ENCODE measurements around the gene LRRC59. TPM values are rescaled to one million over a fixed set of nuclear protein-coding genes. Genes with fewer than 3 reads are reported as not detected.

The LRRC59 gene
- total RNA-seq, 1 donor from 2014 or later, result 113 TPM

DNA sequence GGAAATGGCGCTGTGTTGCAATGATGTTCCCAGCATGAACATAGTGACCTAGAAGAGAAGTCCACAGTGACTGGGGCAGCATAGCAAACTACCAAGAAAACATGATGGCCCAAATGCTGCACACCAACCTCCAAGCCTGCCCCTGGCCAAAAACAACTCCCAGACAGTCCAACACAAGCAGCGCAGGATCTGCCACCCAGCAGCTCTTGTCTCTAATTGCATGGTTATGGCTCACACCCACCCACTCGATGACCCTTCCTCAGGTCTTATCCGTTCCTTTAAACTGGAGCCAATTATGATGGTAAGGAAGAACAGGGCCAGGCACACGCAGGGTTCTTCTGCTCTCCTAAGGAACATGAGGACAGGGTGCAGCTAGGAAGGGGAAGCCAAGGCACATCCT, 27.3 kb downstream of the LRRC59 start:
- intact Hi-C loops (cut with micrococcal nuclease), result no loop called here
- Mint-ChIP-seq H3K4me1 (peaks cover 32% of the 10 kb centered on the region), H3K4me3 (peak overlapping the region; percentile 34), H3K27ac (no peak overlapping the region), H3K9me3 (no peaks in the 10 kb centered on the region), H3K36me3 (ENCODE audit: low read depth) (peaks cover 58% of the 10 kb centered on the region), H3K27me3 (no peaks in the 10 kb centered on the region)
- no peak for DNase-seq

DNA sequence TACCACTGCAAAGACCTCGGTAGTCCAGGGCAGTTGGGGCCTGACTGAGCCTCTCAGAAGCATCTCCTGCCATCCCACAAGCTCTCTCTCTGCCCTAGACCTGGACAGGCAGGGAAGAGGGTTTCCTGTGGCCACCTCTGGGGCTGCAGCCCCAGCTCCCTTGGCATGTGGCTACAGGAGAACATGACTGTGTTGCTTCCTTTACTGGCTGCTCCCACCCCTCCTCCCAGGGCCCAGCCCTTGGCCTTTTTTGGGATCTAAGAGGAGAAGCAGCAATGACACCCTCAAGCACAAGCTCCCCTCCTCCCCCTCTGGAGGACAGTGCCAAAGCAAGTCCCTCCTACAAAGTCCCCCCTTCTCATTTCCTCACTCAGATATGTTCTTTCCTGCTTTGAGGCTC, 29.9 kb downstream of the LRRC59 start:
- H3K4me1 Mint-ChIP-seq, result peaks cover 25% of the 10 kb centered on the region
- intact Hi-C loops (cut with micrococcal nuclease), result no loop called here
- H3K27me3 Mint-ChIP-seq, result no peaks in the 10 kb centered on the region
- H3K27ac Mint-ChIP-seq, result peak overlapping the region; percentile 32
- no peak for DNase-seq
- H3K9me3 Mint-ChIP-seq, result no peaks in the 10 kb centered on the region
- H3K4me3 Mint-ChIP-seq, result no peak overlapping the region
- peaks cover 48% of the 10 kb centered on the region for H3K36me3 Mint-ChIP-seq (ENCODE audit: low read depth)

DNA sequence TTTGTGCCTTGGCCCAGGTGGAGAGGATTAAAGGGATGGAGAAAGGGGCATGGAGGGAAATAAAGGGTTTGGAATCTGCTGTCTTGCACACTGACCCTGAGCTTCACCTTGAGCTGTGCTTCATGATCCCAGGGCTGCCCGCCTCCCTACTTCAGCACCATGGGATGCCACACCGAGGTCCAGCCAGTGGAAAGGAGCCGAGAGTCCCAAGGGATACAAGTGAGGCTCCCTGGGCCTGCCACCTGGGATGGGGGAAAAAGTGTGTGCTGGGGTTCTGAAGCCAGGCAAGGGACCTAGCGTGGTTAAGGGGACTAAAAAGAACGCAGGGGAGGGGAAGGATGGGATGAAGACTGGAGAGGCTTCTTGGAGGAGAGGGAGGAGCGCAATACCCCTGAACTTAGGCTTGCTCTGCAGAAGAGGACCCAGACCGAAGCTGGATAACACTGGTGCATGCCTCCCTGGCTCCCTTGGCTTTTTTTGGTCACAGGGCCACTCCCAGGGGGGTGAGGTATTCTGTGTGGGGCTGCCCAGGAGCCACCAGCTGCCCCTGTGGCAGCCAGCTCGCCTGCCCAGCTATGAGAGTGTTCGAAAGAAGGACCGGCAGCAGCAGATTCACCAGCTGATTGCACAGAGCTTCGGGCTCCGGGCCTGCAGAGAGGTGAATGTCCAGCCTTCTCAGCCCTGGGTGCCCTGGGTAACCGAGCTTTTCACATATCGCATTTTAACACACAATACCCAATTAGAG, 31.5 kb downstream of the LRRC59 start:
- Mint-ChIP-seq H3K9me3 (no peaks in the 10 kb centered on the region), H3K4me1 (peaks cover 17% of the 10 kb centered on the region), H3K27ac (no peak overlapping the region), H3K4me3 (no peak overlapping the region), H3K36me3 (ENCODE audit: low read depth) (peaks cover 41% of the 10 kb centered on the region), H3K27me3 (no peaks in the 10 kb centered on the region)
- intact Hi-C loops (cut with micrococcal nuclease), result no loop called here
- no peak for DNase-seq

DNA sequence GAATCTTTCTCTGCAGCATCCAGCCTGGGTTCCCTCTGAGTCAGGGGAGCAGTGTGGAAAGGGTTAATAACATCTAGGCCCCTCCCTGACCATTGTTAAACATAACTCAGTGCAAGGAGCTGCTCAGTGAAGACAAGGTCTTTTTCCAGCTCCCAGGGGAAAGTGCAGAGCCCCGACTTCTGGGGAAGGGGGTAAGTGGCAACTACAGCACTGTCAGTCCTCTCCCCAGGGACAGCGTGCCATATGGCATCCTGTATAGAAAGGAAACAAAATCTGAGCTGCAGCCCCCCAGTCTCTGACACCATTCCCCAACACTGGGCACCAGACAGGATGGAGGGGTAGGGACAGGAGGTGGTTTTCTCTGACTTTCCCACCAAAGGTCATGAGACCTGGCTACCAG, 32.2 kb downstream of the LRRC59 start:
- intact Hi-C loops (cut with micrococcal nuclease), result no loop called here
- H3K27me3 Mint-ChIP-seq, result no peaks in the 10 kb centered on the region
- H3K36me3 Mint-ChIP-seq (ENCODE audit: low read depth), result peaks cover 37% of the 10 kb centered on the region
- H3K4me1 Mint-ChIP-seq, result peaks cover 15% of the 10 kb centered on the region
- no peak overlapping the region for H3K4me3 Mint-ChIP-seq
- no peak overlapping the region for H3K27ac Mint-ChIP-seq
- DNase-seq, result no peak
- H3K9me3 Mint-ChIP-seq, result no peaks in the 10 kb centered on the region

DNA sequence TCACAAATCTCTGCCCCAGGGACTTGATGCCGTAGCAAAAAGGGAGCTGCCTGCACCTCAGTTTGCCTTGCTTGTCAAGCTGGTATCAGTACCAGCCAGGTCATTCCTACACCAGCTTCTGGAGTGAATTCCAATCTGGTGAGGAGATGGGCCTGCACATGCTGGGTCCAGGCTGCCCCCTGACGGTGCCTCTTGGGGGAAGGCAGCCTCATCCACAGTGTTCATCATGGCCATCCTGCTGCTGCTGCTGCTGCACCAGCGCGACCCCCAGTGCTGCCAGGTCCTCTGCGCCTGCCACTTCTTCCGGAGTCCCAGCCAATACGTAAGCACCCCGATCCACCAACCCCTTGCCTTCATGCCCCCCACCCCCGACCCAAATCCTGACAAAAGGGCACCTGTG, 32.6 kb downstream of the LRRC59 start:
- Mint-ChIP-seq H3K4me3 (no peak overlapping the region), H3K36me3 (ENCODE audit: low read depth) (peaks cover 33% of the 10 kb centered on the region), H3K27me3 (no peaks in the 10 kb centered on the region), H3K9me3 (no peaks in the 10 kb centered on the region), H3K27ac (no peak overlapping the region), H3K4me1 (peaks cover 15% of the 10 kb centered on the region)
- DNase-seq, result no peak
- intact Hi-C loops (cut with micrococcal nuclease), result loop anchor here (5.0 kb wide), 1 partner anchor 33 kb away; the partner anchor contains the start of gene LRRC59

DNA sequence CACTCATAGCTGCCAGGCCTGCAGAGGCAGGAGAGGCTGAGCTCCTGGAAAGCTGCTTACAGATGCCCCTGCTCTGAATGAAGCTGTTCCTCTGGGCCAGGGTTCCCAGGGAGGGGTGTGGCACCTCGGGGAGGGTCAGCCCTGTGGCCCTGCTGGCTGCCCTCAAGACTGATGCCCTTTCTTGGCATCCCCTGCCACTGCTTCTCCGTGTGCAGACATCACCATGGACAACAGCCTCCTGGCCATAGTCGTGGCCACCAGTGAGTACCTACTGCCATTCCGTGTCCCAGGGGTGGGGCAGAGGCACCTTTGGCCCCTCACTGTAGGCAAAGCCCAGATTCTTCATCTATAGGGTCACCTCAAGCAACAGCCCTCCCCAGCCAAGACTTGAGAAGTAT, 33.3 kb downstream of the LRRC59 start:
- intact Hi-C loops (cut with micrococcal nuclease), result loop anchor here (5.0 kb wide), 1 partner anchor 33 kb away; the partner anchor contains the start of gene LRRC59
- H3K27ac Mint-ChIP-seq, result peak overlapping the region; percentile 45
- H3K36me3 Mint-ChIP-seq (ENCODE audit: low read depth), result peaks cover 30% of the 10 kb centered on the region
- H3K4me3 Mint-ChIP-seq, result no peak overlapping the region
- no peaks in the 10 kb centered on the region for H3K9me3 Mint-ChIP-seq
- DNase-seq, result no peak
- H3K27me3 Mint-ChIP-seq, result no peaks in the 10 kb centered on the region
- peaks cover 15% of the 10 kb centered on the region for H3K4me1 Mint-ChIP-seq

DNA sequence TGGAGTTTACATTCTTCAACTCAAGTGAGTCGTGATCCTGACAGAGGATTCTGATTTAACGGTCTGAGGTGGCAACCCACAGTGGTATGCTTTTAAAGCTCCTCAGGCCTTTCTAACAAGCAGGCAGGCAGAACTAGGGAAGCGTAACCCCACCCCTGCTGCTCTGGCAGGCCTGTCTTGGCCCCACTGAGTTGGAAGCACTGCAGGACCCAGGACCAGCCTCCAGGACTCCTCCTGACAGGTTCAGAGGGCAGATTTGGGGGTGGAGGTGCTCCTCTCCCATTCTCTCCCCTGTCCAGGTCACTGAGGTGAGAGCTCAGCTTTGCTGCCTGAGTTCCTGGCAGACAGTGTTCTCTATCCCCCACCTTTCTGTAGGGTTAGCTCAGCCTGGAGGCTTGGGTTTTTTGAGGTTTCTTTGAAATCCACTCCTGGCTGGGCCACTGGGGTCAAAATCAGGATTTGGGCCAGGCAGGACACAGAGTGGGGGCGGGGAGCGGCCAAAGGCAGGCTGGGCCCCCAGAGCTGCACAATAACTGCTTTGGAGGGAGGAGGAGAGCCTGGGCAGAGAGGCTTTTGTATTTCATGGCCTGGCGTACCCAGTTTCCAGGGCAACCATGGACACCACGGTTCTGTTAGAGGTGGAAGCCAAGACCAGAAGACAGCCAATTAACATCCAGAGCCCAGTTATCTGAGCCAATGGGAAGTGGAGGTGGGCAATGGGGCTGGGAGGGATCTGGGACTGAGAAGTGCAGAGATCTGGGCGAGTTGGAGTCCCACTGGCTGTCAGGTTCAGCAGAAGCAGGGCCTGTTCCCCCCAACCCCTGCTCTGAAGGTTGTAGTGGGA, 33.9 kb downstream of the LRRC59 start:
- Mint-ChIP-seq H3K4me3 (no peak overlapping the region), H3K27ac (peak overlapping the region; percentile 45), H3K27me3 (no peaks in the 10 kb centered on the region), H3K4me1 (peaks cover 15% of the 10 kb centered on the region), H3K36me3 (ENCODE audit: low read depth) (peaks cover 29% of the 10 kb centered on the region), H3K9me3 (no peaks in the 10 kb centered on the region)
- intact Hi-C loops (cut with micrococcal nuclease), result loop anchor here (5.0 kb wide), 1 partner anchor 34 kb away; the partner anchor contains the start of gene LRRC59
- DNase-seq, result no peak

DNA sequence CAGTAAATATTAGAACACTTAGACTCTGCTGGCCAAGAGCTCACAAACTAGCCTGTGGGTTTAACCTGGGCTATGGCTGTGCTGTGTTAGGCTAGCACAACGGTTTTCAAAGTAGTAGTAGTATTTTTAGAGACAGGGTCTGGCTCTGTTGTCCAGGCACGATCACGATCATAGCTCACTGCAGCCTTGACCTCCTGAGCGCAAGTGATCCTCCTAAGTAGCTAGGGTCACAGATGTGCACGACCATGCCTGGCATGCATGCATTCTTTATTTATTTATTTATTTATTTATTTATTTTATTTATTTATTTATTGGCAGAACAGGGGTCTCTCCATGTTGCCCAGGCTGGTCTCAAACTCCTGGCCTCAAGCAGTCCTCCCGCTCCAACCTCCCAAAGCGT, 34.7 kb downstream of the LRRC59 start:
- H3K27ac Mint-ChIP-seq, result peak overlapping the region; percentile 17
- H3K4me3 Mint-ChIP-seq, result no peak overlapping the region
- DNase-seq, result no peak
- no peaks in the 10 kb centered on the region for H3K9me3 Mint-ChIP-seq
- peaks cover 15% of the 10 kb centered on the region for H3K4me1 Mint-ChIP-seq
- H3K36me3 Mint-ChIP-seq (ENCODE audit: low read depth), result peaks cover 27% of the 10 kb centered on the region
- H3K27me3 Mint-ChIP-seq, result no peaks in the 10 kb centered on the region
- intact Hi-C loops (cut with micrococcal nuclease), result loop anchor here (1.0 to 5.0 kb wide), 2 partner anchors 16 to 35 kb away; partner anchors contain the start of genes LRRC59 and XYLT2

DNA sequence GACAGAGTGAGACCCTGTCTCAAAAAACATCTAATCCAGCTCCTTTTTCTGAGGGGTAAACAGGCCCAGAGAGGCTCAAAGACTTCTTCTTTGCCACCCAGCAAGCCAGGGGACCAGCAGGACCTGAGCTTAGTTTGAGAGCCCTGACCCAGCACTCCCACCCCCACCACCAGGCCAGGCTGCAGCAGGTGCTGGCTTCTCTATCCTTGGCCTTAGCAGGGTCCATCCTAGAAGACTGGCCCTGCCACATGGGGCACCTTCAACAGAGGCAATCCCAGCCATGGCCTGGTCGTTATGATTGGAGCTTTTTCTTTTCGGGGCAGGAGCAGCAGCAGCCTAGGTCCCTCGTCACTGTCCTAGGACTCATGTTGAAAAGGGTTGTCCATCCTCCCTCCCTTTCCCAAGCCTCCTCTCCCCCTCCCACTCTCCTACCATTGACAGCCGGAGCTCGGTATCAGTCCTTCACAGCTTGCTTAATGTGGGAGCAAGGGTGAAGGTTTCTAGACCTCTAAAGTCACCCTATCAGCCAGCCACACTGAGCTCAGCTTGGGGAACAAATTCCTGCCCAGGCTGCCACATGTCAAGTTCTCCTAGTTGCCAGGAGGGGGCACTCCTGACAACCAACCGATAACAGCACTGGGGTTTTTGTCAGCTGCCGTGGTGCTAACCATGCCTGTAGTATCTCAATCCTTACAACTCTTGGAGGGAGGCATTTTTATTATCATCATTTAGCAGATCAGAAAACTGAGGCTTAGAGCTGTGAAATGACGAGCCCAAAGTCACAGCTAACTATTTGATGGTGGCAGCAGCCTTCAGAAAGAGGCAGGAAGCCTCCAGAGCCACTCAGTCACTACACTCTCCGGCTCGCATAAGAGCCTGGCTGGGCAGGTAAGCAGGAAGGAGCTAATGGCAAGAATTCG, 35.5 kb downstream of the LRRC59 start:
- no peaks in the 10 kb centered on the region for H3K27me3 Mint-ChIP-seq
- H3K9me3 Mint-ChIP-seq, result no peaks in the 10 kb centered on the region
- intact Hi-C loops (cut with micrococcal nuclease), result loop anchor here (1.0 to 5.0 kb wide), 2 partner anchors 16 to 35 kb away; partner anchors contain the start of genes LRRC59 and XYLT2
- H3K36me3 Mint-ChIP-seq (ENCODE audit: low read depth), result peaks cover 23% of the 10 kb centered on the region
- no peak overlapping the region for H3K4me3 Mint-ChIP-seq
- H3K27ac Mint-ChIP-seq, result peak overlapping the region; percentile 80
- peak; percentile 86 for DNase-seq
- H3K4me1 Mint-ChIP-seq, result peaks cover 14% of the 10 kb centered on the region

DNA sequence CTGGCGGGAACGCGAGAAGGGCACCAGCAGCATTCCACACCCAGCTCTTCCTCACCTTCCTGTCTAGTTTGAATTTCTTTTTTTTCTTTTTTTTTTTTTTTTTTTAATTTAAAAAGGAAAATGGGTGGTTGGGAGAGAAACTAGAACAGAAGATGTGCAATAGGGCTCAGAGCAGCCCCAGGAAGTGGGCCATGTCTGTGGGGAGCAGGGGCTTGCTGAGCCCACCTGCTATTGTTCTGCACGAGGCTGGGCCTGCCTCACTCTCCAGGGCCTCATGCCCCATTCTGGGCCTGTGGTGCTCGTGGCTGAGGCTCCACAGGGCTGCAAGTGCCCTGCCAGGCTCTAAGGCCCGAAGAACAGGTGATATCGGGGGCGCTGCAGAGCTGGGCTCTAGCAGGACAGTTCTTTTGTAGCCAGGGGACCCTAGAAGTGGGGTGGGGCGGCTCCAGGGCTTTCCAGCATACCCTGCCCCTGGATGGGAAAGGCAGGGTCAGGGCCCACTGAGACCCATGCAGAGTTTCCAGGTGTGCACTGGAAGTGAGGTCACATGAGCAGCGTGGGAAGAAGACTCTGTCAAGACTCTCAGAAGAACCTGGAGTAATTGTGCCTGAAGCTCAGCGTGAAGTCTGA, 36.7 kb downstream of the LRRC59 start:
- no peak for DNase-seq
- no peak overlapping the region for H3K27ac Mint-ChIP-seq

DNA sequence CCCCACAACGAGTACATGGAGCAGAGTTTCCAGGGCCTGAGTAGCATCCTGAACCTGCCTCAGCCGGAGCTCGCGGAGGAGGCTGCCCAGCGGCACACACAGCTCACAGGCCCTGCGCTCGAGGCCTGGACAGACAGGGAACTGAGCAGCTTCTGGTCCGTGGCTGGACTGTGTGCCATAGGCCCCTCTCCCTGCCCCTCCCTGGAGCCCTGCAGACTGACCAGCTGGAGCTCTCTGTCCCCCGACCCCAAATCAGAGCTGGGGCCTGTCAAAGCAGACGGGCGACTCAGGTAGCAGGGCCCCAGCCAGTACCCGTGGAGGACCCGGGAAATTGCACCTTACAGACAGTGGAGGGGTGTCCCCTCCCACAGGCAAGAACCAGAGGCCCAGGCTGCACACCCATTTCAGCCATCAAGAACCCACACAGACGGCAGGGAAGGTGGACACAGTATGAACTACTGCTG, 37.3 kb downstream of the LRRC59 start:
- peaks cover 23% of the 10 kb centered on the region for H3K36me3 Mint-ChIP-seq (ENCODE audit: low read depth)
- intact Hi-C loops (cut with micrococcal nuclease), result loop anchor here (5.0 kb wide), 1 partner anchor 37 kb away; the partner anchor contains the start of gene LRRC59
- DNase-seq, result no peak
- H3K27ac Mint-ChIP-seq, result no peak overlapping the region
- no peaks in the 10 kb centered on the region for H3K9me3 Mint-ChIP-seq
- H3K4me1 Mint-ChIP-seq, result peaks cover 10% of the 10 kb centered on the region
- H3K4me3 Mint-ChIP-seq, result no peak overlapping the region
- H3K27me3 Mint-ChIP-seq, result no peaks in the 10 kb centered on the region

More for the DNA sequence above, 36.7 kb downstream of the LRRC59 start:
- H3K4me3 Mint-ChIP-seq, result no peak overlapping the region
- peaks cover 21% of the 10 kb centered on the region for H3K36me3 Mint-ChIP-seq (ENCODE audit: low read depth)
- no peaks in the 10 kb centered on the region for H3K27me3 Mint-ChIP-seq
- H3K4me1 Mint-ChIP-seq, result peaks cover 12% of the 10 kb centered on the region
- no peaks in the 10 kb centered on the region for H3K9me3 Mint-ChIP-seq
- intact Hi-C loops (cut with micrococcal nuclease), result loop anchor here (5.0 kb wide), 1 partner anchor 37 kb away; the partner anchor contains the start of gene LRRC59

DNA sequence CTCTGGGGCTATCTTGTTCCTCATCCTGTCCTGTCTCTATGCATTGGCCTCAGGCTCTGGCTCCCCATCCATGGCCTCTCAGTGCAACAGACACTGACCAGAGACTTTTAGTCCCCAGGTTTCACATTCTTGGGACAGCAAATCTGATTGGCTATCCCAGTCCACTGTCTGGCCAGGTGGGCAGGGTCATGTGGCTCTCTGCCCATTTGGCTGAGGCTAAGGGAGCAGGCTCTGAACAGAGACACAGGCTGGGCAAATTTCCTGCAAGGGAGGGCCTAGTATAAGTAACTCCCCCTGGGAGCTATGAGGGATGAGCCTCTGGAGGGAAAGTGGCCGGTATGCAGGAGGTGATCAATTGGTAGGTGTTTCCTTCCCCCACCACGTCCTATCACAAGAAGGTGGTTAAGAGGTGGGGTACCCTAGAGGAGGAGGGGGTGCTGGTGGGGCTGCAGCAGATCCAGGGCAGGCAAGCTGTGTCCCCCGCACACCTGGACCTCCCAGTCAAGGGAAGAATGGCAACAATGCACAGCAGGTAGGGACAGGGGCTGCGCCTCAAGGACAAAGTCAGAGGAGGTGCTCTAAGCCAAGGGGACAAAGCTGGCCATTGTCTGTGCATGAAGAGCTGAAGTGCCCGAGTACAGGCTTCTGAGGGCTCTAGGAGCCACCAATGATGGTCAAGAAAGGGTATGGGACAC, 38.2 kb downstream of the LRRC59 start:
- Mint-ChIP-seq H3K9me3 (no peaks in the 10 kb centered on the region), H3K27me3 (no peaks in the 10 kb centered on the region), H3K27ac (no peak overlapping the region), H3K36me3 (ENCODE audit: low read depth) (peaks cover 32% of the 10 kb centered on the region), H3K4me1 (peaks cover 10% of the 10 kb centered on the region), H3K4me3 (no peak overlapping the region)
- no peak for DNase-seq
- intact Hi-C loops (cut with micrococcal nuclease), result no loop called here

Data from activated CD4-positive, alpha-beta T cell treated with anti-CD3 and anti-CD28 coated beads, Interleukin-2, amount 10 ng/mL, durations not matched to agents 24 days and 14 days (primary cell).